Neural cell (in vitro differentiated cells): Measurements from ENCODE around the gene MEMO1.

Source experiments
- EP300 ChIP-seq: fragments of 450-650 bp; conservative IDR thresholded peaks from 2 replicates; pipeline ENCODE4 v1.6.1; 2014; ENCODE audit warnings: antibody characterized with exemption, mild to moderate bottlenecking, moderate library complexity; ENCODE audit not compliant: poor library complexity, severe bottlenecking
- EZH2 ChIP-seq: fragments of 200-600, 300-800 bp; shearing (Covaris generic), sonication (generic); IDR thresholded peaks from 2 replicates; pipeline ENCODE4 v1.6.1; 2014; ENCODE audit warnings: antibody characterized with exemption, low read length, borderline replicate concordance, mild to moderate bottlenecking; ENCODE audit not compliant: insufficient read depth, poor library complexity, severe bottlenecking
- MXI1 ChIP-seq: fragments of 450-650 bp; conservative IDR thresholded peaks from 2 replicates; pipeline ENCODE4 v1.6.1; 2014; ENCODE audit warnings: antibody characterized with exemption, mild to moderate bottlenecking; ENCODE audit not compliant: poor library complexity, severe bottlenecking
- POLR2AphosphoS5 ChIP-seq: IDR thresholded peaks from 2 replicates; pipeline ENCODE4 v1.6.1; 2012
- RAD21 ChIP-seq: fragments of 450-650 bp; conservative IDR thresholded peaks from 2 replicates; pipeline ENCODE4 v1.6.1; 2014; ENCODE audit warnings: antibody characterized with exemption, mild to moderate bottlenecking, moderate library complexity
- TAF1 ChIP-seq: IDR thresholded peaks from 2 replicates; pipeline ENCODE4 v1.6.1; 2012; ENCODE audit warnings: low read depth
- TF ChIP-seq, protein P1 (sequence below): fragments of 450-650 bp; IDR thresholded peaks from 2 replicates; pipeline ENCODE4 v1.5.1; 2014; ENCODE audit warnings: antibody characterized with exemption, mild to moderate bottlenecking, moderate library complexity; ENCODE audit not compliant: poor library complexity, severe bottlenecking
- TF ChIP-seq, protein P2 (sequence below): IDR thresholded peaks from 2 replicates; pipeline ENCODE4 v1.6.1; 2012; ENCODE audit warnings: borderline replicate concordance

DNA sequence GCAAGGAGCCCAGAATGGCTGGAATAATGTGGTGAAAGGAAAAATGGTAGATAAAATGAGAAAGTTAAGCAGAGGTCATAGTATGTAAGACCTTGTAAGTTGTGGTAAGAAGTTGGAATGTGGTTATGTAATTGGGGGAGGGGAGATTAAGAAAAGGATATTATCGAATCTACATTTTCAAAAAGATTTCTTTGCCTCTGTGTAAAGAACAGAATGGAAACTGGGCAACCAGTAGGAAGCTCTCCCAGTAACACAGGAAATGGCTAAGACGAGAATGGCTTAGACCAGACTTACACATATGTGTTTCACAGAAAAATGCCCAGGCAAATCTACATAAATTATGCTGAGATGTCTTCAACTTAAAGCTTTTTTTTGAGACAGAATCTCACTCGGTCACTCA, 13.2 kb downstream of the MEMO1 start:
- no peak for TF ChIP-seq POLR2AphosphoS5
- no peak for TF ChIP-seq TAF1
- TF ChIP-seq, protein P1, sequence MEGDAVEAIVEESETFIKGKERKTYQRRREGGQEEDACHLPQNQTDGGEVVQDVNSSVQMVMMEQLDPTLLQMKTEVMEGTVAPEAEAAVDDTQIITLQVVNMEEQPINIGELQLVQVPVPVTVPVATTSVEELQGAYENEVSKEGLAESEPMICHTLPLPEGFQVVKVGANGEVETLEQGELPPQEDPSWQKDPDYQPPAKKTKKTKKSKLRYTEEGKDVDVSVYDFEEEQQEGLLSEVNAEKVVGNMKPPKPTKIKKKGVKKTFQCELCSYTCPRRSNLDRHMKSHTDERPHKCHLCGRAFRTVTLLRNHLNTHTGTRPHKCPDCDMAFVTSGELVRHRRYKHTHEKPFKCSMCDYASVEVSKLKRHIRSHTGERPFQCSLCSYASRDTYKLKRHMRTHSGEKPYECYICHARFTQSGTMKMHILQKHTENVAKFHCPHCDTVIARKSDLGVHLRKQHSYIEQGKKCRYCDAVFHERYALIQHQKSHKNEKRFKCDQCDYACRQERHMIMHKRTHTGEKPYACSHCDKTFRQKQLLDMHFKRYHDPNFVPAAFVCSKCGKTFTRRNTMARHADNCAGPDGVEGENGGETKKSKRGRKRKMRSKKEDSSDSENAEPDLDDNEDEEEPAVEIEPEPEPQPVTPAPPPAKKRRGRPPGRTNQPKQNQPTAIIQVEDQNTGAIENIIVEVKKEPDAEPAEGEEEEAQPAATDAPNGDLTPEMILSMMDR: no peak
- TF ChIP-seq EP300: no peak
- TF ChIP-seq MXI1: no peak
- TF ChIP-seq RAD21: no peak
- TF ChIP-seq, protein P2, sequence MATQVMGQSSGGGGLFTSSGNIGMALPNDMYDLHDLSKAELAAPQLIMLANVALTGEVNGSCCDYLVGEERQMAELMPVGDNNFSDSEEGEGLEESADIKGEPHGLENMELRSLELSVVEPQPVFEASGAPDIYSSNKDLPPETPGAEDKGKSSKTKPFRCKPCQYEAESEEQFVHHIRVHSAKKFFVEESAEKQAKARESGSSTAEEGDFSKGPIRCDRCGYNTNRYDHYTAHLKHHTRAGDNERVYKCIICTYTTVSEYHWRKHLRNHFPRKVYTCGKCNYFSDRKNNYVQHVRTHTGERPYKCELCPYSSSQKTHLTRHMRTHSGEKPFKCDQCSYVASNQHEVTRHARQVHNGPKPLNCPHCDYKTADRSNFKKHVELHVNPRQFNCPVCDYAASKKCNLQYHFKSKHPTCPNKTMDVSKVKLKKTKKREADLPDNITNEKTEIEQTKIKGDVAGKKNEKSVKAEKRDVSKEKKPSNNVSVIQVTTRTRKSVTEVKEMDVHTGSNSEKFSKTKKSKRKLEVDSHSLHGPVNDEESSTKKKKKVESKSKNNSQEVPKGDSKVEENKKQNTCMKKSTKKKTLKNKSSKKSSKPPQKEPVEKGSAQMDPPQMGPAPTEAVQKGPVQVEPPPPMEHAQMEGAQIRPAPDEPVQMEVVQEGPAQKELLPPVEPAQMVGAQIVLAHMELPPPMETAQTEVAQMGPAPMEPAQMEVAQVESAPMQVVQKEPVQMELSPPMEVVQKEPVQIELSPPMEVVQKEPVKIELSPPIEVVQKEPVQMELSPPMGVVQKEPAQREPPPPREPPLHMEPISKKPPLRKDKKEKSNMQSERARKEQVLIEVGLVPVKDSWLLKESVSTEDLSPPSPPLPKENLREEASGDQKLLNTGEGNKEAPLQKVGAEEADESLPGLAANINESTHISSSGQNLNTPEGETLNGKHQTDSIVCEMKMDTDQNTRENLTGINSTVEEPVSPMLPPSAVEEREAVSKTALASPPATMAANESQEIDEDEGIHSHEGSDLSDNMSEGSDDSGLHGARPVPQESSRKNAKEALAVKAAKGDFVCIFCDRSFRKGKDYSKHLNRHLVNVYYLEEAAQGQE: no peak
- TF ChIP-seq EZH2: no peak
